GM21786 (cell line): ENCODE results near the gene BUB1.
"Not testable (repeated sequence)": the region's sequence is repeated elsewhere in the genome, so short reads cannot be mapped to it uniquely, and the experiment has no call there.

ENCODE experiments used
- ATAC-seq: cut with Tn5 transposase; IDR thresholded peaks from one replicate; pipeline ENCODE4 v1.9.1; 2021; ENCODE audit not compliant: unreplicated experiment

Gene BUB1

DNA sequence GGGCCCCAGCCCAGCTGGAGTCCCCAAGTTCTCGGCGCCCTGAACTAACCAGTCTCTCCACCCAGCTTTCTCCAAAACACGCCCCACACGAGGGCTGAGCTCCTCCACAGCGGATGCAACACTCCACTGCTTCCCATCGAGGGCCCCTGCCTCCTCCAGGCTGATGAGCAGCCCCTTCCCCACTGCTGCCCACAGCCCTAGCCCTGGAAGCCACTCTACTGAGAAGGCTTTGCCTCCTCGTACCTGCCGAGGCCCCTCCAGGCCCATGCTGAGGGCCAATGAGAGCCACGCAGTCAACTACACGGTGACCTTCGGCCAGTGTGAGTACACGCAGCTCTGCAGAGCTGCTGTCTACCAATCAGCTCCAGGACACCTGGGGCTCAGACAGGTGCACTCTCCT, 72.8 kb downstream of the BUB1 start:
- ATAC-seq, result not testable (repeated sequence)

DNA sequence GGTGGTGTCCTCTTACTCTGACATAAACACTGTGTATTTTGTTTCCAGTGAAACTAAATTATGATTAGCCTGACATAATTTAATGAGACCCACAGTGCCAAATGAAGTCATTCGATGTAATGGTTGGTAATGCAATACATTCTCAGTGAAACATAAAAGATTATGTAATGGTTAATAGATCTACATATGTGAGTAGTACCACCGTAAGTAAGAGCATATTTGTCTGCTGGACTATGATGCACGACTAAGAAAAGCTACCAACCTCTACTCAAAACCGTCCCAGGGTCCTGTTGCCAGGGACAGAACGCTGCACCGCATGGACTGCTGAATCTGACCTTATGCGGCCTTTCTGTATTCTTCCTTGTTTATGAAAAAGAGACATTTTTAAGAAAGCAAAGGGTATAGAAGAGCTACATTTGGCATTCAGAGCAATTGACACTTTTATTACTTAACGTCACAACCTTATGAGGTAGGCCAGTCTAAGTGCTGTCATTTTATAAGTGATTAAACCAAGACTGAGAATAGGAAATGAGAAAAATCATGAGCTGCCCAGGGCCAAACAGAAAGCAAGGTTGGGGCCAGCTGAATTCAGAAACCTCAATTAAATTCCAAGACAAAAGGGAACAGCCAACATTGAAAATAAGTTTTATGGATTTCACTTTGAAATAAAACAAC, 73.8 kb downstream of the BUB1 start:
- ATAC-seq, result not testable (repeated sequence)

DNA sequence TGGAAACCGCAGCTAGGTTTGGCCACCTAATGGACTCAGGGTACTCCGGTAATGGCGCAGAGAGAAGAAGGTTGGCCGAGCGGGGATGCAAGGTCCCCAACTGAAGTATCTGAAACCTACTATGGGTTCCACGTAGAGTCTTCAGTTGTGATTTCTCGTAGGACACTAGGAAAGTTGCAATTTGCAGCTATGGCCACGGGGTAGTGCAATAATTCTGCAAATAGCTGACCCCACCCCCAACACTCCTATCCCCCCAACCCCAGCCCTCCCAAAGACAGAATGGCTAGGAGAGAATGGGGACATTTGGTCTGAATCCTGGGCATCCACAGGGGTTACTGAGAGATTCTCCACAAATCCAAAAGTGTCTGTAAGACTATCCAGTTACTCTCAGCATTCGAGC, 75.7 kb downstream of the BUB1 start:
- ATAC-seq, result not testable (repeated sequence)

DNA sequence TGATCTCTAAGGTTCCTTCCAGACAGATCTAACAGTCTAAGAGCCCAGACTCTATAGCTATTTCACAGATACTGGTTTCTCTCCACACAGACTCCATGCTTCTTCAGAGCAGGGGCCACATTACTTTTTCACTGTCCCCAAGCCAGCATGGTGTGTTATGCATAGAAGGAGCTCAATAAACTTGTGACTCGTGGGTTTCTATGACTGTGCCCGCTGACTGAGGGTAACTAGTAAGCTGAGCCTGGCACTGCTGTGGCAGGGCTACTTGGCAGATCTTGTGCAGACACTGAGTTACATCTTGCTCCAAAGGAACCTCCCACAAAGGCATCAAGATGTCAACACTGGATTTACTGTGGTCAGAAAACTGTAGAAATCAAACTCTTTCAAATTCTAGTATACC, 85.9 kb downstream of the BUB1 start:
- not testable (repeated sequence) for ATAC-seq

DNA sequence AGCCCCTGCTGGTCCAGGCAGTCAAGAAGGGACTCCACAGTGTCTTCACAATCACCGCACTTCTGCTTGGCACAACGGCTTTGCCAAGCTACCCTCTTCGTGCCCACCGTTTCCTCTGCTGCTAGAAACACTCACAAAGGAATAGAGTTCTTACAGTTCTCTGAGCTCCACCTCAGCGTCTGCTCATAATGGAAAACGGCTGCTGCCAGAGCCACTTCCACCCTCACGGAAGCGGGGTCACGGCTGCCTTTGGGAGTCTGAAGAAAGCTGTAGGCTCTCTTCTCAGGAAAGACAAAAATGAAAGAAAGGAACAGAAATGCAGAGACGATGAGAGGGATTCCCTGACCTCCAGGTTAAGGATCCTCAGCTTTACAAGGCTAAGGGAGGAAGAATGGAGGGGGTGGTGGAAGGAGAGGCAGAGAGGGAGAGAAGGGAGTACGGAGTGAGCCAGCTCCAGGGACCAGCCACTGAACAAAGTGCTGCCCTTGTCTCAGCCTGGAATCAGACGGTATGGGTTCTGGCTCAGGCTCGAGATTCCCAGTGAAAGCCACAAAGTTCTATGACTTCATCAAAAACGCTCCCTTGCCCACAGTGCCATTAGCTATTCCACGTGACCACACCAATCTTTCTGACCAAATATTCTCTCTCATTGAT, 88.1 kb downstream of the BUB1 start:
- not testable (repeated sequence) for ATAC-seq

DNA sequence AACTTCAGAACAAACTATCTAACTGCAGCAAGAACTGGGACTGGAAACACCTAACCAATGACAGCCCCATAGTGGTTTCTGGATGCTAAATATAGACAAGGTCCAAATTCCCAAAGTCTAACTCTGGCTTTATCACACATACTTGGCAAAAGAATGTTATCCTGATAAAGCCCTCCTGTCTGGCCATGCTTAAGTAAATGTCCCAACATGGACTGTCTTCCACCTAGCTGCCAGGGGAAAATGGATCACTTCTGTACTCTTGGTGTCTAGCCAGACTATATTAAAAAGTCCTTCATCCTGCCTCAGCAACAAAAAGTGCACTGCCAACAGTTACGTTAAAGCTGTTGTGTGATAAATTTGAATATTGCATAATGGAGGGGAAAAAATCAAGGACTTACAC, 89.3 kb downstream of the BUB1 start:
- not testable (repeated sequence) for ATAC-seq
